Glutamatergic neuron (in vitro differentiated cells): Measurements from ENCODE around the gene ACSS1. TPM values are rescaled to one million over a fixed set of nuclear protein-coding genes. Genes with fewer than 3 reads are reported as not detected.

ENCODE experiments used
- DNase-seq: peaks from one replicate; pipeline ENCODE4 v3.0.0; 2022
- H3K27ac Mint-ChIP-seq: one replicate; pipeline ENCODE4 v1.8.0; 2020; ENCODE audit warnings: mild to moderate bottlenecking, mixed read lengths, inconsistent platforms; ENCODE audit not compliant: unreplicated experiment
- H3K27me3 Mint-ChIP-seq: one replicate; pipeline ENCODE4 v1.8.0; 2020; ENCODE audit warnings: mild to moderate bottlenecking, moderate library complexity, mixed read lengths, inconsistent platforms; ENCODE audit not compliant: unreplicated experiment
- H3K36me3 Mint-ChIP-seq: one replicate; pipeline ENCODE4 v1.8.0; 2020; ENCODE audit warnings: mild to moderate bottlenecking, mixed read lengths, inconsistent platforms; ENCODE audit not compliant: unreplicated experiment
- H3K4me1 Mint-ChIP-seq: one replicate; pipeline ENCODE4 v1.8.0; 2020; ENCODE audit warnings: mild to moderate bottlenecking, low read depth, mixed read lengths, inconsistent platforms; ENCODE audit not compliant: unreplicated experiment
- H3K4me3 Mint-ChIP-seq: one replicate; pipeline ENCODE4 v1.8.0; 2020; ENCODE audit warnings: mild to moderate bottlenecking, mixed read lengths, inconsistent platforms; ENCODE audit not compliant: unreplicated experiment
- H3K9me3 Mint-ChIP-seq: one replicate; pipeline ENCODE4 v1.8.0; 2020; ENCODE audit warnings: mild to moderate bottlenecking, moderate library complexity, mixed read lengths, inconsistent platforms; ENCODE audit not compliant: unreplicated experiment
- total RNA-seq: library from RNA; stranded (reverse); fragmentation: NEBNext Ultra II Directional; extraction: Animal tissue kit (Norgen Biotek cat#: 25700); gene quantifications from one replicate; pipeline ENCODE4 v1.2.1, GENCODE V29; 2021; ENCODE audit not compliant: unreplicated experiment
- TF ChIP-seq, protein P1 (sequence below): fragments of 200-600 bp; sonication (generic); IDR thresholded peaks from one replicate; pipeline ENCODE4 v1.5.0; 2021; ENCODE audit not compliant: partially characterized antibody, unreplicated experiment

ACSS1 gene
- total RNA-seq, 1 donor from 2014 or later, result not detected

DNA sequence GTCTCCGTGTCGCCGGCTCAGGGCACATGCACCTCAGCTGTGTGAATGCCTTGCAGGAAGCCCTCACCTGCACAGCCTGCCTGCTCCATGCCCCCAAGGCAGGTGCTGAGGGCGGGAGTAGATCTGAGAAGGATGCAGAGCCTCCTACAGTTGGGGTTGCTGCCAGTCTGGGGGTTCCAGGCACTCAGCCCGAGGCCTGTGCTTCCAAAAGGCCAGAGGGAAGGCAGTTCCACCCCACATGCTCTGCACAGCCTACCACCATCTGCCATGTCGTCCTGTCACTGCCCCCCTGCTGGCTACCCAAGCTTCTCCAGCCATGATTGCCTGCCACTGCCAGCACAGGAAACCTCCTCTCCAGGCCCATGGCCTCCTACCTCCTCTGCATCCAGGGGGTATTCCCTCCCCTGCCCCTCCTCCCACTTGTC, 19.3 kb downstream of the ACSS1 start:
- H3K27me3 Mint-ChIP-seq, result peaks cover 3% of the 10 kb centered on the region
- H3K36me3 Mint-ChIP-seq, result no peaks in the 10 kb centered on the region
- DNase-seq, result no peak
- no peak overlapping the region for H3K27ac Mint-ChIP-seq
- no peaks in the 10 kb centered on the region for H3K4me1 Mint-ChIP-seq
- TF ChIP-seq, protein P1, sequence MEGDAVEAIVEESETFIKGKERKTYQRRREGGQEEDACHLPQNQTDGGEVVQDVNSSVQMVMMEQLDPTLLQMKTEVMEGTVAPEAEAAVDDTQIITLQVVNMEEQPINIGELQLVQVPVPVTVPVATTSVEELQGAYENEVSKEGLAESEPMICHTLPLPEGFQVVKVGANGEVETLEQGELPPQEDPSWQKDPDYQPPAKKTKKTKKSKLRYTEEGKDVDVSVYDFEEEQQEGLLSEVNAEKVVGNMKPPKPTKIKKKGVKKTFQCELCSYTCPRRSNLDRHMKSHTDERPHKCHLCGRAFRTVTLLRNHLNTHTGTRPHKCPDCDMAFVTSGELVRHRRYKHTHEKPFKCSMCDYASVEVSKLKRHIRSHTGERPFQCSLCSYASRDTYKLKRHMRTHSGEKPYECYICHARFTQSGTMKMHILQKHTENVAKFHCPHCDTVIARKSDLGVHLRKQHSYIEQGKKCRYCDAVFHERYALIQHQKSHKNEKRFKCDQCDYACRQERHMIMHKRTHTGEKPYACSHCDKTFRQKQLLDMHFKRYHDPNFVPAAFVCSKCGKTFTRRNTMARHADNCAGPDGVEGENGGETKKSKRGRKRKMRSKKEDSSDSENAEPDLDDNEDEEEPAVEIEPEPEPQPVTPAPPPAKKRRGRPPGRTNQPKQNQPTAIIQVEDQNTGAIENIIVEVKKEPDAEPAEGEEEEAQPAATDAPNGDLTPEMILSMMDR, result no peak
- no peak overlapping the region for H3K4me3 Mint-ChIP-seq
- H3K9me3 Mint-ChIP-seq, result peaks cover 3% of the 10 kb centered on the region

DNA sequence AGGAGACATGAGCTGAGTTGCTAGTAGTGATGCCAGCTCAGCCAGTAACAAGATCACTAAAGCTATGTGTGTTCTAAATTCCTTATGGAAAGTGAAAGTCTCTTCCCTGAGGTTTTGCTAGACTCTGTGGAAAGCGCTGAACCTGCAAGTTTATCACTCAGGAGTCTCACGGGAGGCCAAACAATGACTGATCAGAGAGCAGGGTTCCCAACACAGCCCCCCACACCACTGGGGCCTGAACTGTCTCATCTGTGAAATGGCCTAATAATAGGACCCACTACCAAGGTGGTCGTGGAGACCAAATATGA, 19.9 kb downstream of the ACSS1 start:
- no peaks in the 10 kb centered on the region for H3K4me1 Mint-ChIP-seq
- H3K27me3 Mint-ChIP-seq, result peaks cover 5% of the 10 kb centered on the region
- TF ChIP-seq, protein P1, result no peak
- H3K27ac Mint-ChIP-seq, result no peak overlapping the region
- no peak overlapping the region for H3K4me3 Mint-ChIP-seq
- peaks cover 3% of the 10 kb centered on the region for H3K9me3 Mint-ChIP-seq
- no peaks in the 10 kb centered on the region for H3K36me3 Mint-ChIP-seq
- DNase-seq, result no peak

DNA sequence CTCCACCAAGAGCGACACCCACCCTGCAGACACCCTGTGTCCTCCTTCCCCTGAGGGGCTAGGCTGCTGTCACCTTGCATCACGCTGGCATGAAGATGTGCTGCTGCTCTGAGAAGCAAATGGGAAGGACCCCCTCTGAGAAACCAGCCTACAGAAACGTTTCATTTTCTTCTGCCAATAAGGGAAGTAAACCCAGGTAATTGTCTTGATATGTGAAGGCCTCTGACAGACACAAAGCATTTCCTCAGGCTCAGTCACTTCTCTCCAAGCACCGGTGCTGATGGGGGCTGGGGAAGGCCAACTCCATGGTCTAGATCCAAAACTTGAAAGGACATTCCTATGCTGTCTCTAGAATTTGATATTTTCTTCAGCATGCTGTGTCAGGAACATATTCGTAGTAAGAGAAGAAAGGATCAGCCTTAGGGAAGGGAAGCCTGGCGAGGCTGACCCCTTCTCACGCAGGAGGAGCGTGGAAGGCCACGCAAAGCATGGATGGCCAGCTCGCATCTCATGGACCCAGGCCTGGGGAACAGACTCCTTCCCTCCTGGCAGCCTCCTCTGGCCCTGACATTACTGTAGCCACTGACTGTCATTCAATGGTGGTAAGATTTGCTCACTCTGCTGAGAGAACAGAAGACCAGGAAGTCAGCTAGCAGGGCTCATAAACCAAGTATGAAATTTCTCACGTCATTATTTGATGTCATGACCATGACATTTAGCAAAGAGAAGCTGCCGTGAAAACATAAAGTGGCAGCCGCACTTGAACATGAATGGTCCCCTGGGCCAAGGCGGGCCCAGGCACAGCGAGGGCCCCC, 20.4 kb downstream of the ACSS1 start:
- no peaks in the 10 kb centered on the region for H3K36me3 Mint-ChIP-seq
- H3K4me3 Mint-ChIP-seq, result no peak overlapping the region
- peaks cover 3% of the 10 kb centered on the region for H3K9me3 Mint-ChIP-seq
- H3K4me1 Mint-ChIP-seq, result no peaks in the 10 kb centered on the region
- DNase-seq, result no peak
- peaks cover 5% of the 10 kb centered on the region for H3K27me3 Mint-ChIP-seq
- TF ChIP-seq, protein P1, result no peak
- H3K27ac Mint-ChIP-seq, result no peak overlapping the region

DNA sequence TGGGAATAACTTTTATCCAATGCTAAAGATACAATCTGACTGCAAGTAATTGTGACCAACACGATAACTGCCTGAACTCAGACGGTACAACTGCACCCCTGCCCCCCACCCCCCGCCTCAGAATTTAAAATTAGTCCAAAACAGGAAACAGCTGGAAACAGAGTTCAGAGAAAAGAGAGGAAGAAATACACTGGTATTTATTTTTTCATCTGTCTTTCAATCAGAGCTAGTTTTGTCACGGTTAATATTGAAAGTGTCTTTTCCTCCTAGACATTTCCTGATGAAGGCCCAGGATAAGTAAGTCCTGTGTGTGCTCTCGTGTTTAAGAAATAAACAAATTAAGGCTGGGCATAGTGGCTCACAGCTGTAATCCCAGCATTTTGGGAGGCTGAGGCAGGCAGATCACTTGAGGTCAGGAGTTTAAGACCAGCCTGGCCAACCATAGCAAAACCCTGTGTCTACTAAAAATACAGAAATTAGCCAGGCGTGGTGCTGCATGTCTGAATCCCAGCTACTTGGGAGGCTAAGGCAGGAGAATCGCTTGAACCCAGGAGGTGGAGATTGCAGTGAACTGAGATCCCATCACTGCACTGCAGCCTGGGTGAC, 21.5 kb downstream of the ACSS1 start:
- no peak for DNase-seq
- H3K4me1 Mint-ChIP-seq, result no peaks in the 10 kb centered on the region
- H3K9me3 Mint-ChIP-seq, result peaks cover 3% of the 10 kb centered on the region
- no peak overlapping the region for H3K4me3 Mint-ChIP-seq
- TF ChIP-seq, protein P1, result no peak
- peaks cover 5% of the 10 kb centered on the region for H3K27me3 Mint-ChIP-seq
- no peaks in the 10 kb centered on the region for H3K36me3 Mint-ChIP-seq
- no peak overlapping the region for H3K27ac Mint-ChIP-seq

DNA sequence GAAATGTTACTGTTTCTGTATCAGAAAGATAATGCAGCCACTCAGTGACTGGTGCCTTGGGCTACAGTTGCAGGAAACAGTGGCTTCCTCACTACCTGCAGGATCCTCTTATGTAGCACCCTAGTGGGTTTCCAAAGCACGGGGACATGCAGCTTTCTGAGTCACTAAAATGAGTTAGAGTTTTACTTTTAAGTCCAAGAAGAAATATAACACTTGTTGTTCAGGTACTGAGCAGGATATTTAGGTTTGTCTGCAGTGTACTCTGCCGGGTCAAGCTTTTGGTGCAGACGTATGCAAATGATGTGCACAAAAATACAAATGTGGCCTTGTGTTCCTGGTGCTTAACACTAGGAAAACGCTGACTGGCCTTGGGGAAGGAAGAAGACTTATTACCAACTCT, 22.0 kb downstream of the ACSS1 start:
- H3K4me3 Mint-ChIP-seq, result no peak overlapping the region
- peaks cover 6% of the 10 kb centered on the region for H3K27me3 Mint-ChIP-seq
- peaks cover 4% of the 10 kb centered on the region for H3K36me3 Mint-ChIP-seq
- H3K27ac Mint-ChIP-seq, result no peak overlapping the region
- DNase-seq, result no peak
- TF ChIP-seq, protein P1, result no peak
- no peaks in the 10 kb centered on the region for H3K4me1 Mint-ChIP-seq
- peaks cover 3% of the 10 kb centered on the region for H3K9me3 Mint-ChIP-seq
